Measurements from ENCODE around the gene IL17RB. TPM values are rescaled to one million over a fixed set of nuclear protein-coding genes. Genes with fewer than 3 reads are reported as not detected.

The IL17RB gene
- total RNA-seq, 1 donor from 2014 or later: 0.16 TPM

DNA sequence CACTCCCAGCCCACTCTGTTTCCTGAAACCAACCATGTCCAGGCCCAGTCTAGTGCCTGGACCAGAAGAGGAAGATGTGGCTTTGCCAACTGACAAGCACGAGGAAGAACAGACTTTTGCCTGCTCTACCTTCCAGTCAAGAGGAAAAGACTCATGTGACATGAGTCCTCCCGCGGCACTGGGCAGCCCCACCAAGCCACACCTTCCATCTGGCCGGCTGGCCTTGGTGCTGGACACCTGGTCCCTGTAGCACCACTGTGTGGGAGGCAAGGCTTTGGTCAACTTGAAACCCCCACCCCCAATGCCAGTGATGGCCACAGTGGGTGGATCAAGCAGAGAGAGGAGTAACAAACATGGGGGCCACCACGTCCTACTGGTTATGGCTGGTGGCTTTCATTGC lies 12.7 kb upstream of the IL17RB start:
- H3K4me2 ChIP-seq (ENCODE audit: low read length): no peak overlapping the region
- no peak overlapping the region for H3K27ac ChIP-seq (ENCODE audit: low read depth, low read length)
- H3K9ac ChIP-seq (ENCODE audit: low read length): no peak overlapping the region
- no peak overlapping the region for H3K4me3 ChIP-seq (ENCODE audit: insufficient read depth, low read depth, low read length)
- FAIRE-seq (no peak), DNase-seq (ENCODE audit: low read depth) (no peak)
- no peaks in the 10 kb centered on the region for H4K20me1 ChIP-seq (ENCODE audit: insufficient read depth, low read length)
- no peak for TF ChIP-seq EZH2 (IDR thresholded peaks at IDR 0.05; ENCODE audit: insufficient read depth, low read length)
- TF ChIP-seq, protein P1, sequence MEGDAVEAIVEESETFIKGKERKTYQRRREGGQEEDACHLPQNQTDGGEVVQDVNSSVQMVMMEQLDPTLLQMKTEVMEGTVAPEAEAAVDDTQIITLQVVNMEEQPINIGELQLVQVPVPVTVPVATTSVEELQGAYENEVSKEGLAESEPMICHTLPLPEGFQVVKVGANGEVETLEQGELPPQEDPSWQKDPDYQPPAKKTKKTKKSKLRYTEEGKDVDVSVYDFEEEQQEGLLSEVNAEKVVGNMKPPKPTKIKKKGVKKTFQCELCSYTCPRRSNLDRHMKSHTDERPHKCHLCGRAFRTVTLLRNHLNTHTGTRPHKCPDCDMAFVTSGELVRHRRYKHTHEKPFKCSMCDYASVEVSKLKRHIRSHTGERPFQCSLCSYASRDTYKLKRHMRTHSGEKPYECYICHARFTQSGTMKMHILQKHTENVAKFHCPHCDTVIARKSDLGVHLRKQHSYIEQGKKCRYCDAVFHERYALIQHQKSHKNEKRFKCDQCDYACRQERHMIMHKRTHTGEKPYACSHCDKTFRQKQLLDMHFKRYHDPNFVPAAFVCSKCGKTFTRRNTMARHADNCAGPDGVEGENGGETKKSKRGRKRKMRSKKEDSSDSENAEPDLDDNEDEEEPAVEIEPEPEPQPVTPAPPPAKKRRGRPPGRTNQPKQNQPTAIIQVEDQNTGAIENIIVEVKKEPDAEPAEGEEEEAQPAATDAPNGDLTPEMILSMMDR (IDR thresholded peaks at IDR 0.05; ENCODE audit: insufficient read depth, low read depth, low read length): no peak
- no peak overlapping the region for H2AFZ ChIP-seq (ENCODE audit: low read depth, low read length)
- no peak overlapping the region for H3K4me3 Mint-ChIP-seq (ENCODE audit: unreplicated experiment)
- H3K27ac Mint-ChIP-seq (ENCODE audit: unreplicated experiment): no peak overlapping the region
- H3K9me3 ChIP-seq (ENCODE audit: insufficient read depth, low read depth, low read length): no peaks in the 10 kb centered on the region
- no peaks in the 10 kb centered on the region for H3K36me3 Mint-ChIP-seq (ENCODE audit: low read depth, unreplicated experiment)
- no peaks in the 10 kb centered on the region for H3K79me2 ChIP-seq (ENCODE audit: insufficient read depth, low read length)
- no peaks in the 10 kb centered on the region for H3K9me3 Mint-ChIP-seq (ENCODE audit: unreplicated experiment)
- no peaks in the 10 kb centered on the region for H3K27me3 Mint-ChIP-seq (ENCODE audit: low read depth, unreplicated experiment)
- no peaks in the 10 kb centered on the region for H3K4me1 ChIP-seq (ENCODE audit: insufficient read depth, low read length)
- no peaks in the 10 kb centered on the region for H3K4me1 Mint-ChIP-seq (ENCODE audit: low read depth, unreplicated experiment)
- no peaks in the 10 kb centered on the region for H3K36me3 ChIP-seq (ENCODE audit: insufficient read depth, low read length)
- no peaks in the 10 kb centered on the region for H3K27me3 ChIP-seq (ENCODE audit: insufficient read depth, low read length)

DNA sequence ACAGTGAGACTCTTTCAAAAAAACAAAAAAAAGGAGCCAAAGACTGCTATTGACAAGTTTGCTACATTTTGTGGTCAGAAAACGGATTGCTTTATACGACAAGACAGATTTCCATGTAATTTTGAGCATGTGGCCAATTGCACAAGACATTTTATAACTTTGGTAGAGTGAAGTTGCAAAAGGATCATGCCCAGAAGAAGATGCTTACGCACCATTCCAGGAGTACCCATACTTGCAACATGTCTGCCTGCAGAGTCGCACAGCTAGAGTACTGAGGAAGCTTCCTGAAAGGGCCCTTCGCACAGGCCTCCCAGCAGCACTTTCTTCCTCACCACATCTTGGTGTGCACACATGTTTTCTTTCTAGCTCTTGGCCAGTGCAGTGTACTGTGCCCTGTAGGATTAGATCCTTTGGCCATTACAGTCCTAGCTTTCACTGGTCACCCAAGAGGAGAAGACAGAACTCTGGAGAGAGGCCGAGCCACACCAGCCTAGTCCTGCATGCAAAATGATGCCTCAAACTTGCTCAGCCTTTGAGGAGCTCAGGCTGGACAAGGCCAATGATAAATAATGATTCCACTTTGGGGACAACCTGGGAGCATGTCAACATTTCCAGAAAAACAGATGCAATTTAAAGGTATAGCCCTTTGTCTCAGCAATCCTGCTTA lies 11.8 kb upstream of the IL17RB start:
- Mint-ChIP-seq H3K4me3 (ENCODE audit: unreplicated experiment) (no peak overlapping the region), H3K9me3 (ENCODE audit: unreplicated experiment) (no peaks in the 10 kb centered on the region), H3K4me1 (ENCODE audit: low read depth, unreplicated experiment) (no peaks in the 10 kb centered on the region), H3K27me3 (ENCODE audit: low read depth, unreplicated experiment) (peaks cover 5% of the 10 kb centered on the region), H3K27ac (ENCODE audit: unreplicated experiment) (no peak overlapping the region), H3K36me3 (ENCODE audit: low read depth, unreplicated experiment) (no peaks in the 10 kb centered on the region)
- no peak overlapping the region for H3K9ac ChIP-seq (ENCODE audit: low read length)
- FAIRE-seq: no peak
- no peaks in the 10 kb centered on the region for H3K79me2 ChIP-seq (ENCODE audit: insufficient read depth, low read length)
- TF ChIP-seq, protein P1 (IDR thresholded peaks at IDR 0.05; ENCODE audit: insufficient read depth, low read depth, low read length): no peak
- no peak for TF ChIP-seq EZH2 (IDR thresholded peaks at IDR 0.05; ENCODE audit: insufficient read depth, low read length)
- H4K20me1 ChIP-seq (ENCODE audit: insufficient read depth, low read length): no peaks in the 10 kb centered on the region
- no peak overlapping the region for H3K27ac ChIP-seq (ENCODE audit: low read depth, low read length)
- no peak overlapping the region for H3K4me2 ChIP-seq (ENCODE audit: low read length)
- H3K4me1 ChIP-seq (ENCODE audit: insufficient read depth, low read length): no peaks in the 10 kb centered on the region
- no peak for DNase-seq (ENCODE audit: low read depth)
- no peaks in the 10 kb centered on the region for H3K36me3 ChIP-seq (ENCODE audit: insufficient read depth, low read length)
- no peaks in the 10 kb centered on the region for H3K9me3 ChIP-seq (ENCODE audit: insufficient read depth, low read depth, low read length)
- no peak overlapping the region for H3K4me3 ChIP-seq (ENCODE audit: insufficient read depth, low read depth, low read length)
- no peak overlapping the region for H2AFZ ChIP-seq (ENCODE audit: low read depth, low read length)
- H3K27me3 ChIP-seq (ENCODE audit: insufficient read depth, low read length): no peaks in the 10 kb centered on the region

DNA sequence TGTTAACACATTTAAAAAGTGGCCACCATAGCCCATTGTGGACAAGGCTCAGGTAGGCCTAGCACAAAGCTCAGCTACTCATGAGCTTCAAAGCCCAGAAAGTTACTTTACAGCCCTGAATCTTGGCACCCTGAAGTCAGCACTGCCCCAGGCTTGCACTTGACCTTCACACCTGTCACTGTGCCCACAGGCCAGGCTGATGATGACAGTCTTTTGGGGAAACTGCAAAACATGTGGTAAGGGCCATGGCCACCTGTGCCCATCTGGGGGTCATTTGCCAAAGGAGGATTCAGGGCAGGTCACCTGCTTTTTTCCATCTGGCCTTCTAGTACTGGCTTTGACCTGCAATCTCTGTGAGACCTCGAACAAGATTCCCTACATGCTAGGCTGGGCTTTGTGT lies 11.1 kb upstream of the IL17RB start:
- Histone ChIP-seq H3K4me2 (ENCODE audit: low read length) (no peak overlapping the region), H3K9ac (ENCODE audit: low read length) (no peak overlapping the region), H3K4me1 (ENCODE audit: insufficient read depth, low read length) (no peaks in the 10 kb centered on the region), H3K4me3 (ENCODE audit: insufficient read depth, low read depth, low read length) (no peak overlapping the region), H3K27ac (ENCODE audit: low read depth, low read length) (no peak overlapping the region), H3K36me3 (ENCODE audit: insufficient read depth, low read length) (no peaks in the 10 kb centered on the region), H3K9me3 (ENCODE audit: insufficient read depth, low read depth, low read length) (no peaks in the 10 kb centered on the region), H4K20me1 (ENCODE audit: insufficient read depth, low read length) (no peaks in the 10 kb centered on the region), H2AFZ (ENCODE audit: low read depth, low read length) (no peak overlapping the region), H3K79me2 (ENCODE audit: insufficient read depth, low read length) (no peaks in the 10 kb centered on the region), H3K27me3 (ENCODE audit: insufficient read depth, low read length) (no peaks in the 10 kb centered on the region)
- Mint-ChIP-seq H3K9me3 (ENCODE audit: unreplicated experiment) (no peaks in the 10 kb centered on the region), H3K4me1 (ENCODE audit: low read depth, unreplicated experiment) (no peaks in the 10 kb centered on the region), H3K27me3 (ENCODE audit: low read depth, unreplicated experiment) (peaks cover 5% of the 10 kb centered on the region), H3K36me3 (ENCODE audit: low read depth, unreplicated experiment) (no peaks in the 10 kb centered on the region), H3K4me3 (ENCODE audit: unreplicated experiment) (no peak overlapping the region), H3K27ac (ENCODE audit: unreplicated experiment) (no peak overlapping the region)
- no peak for FAIRE-seq
- DNase-seq (ENCODE audit: low read depth): no peak
- TF ChIP-seq, protein P1 (IDR thresholded peaks at IDR 0.05; ENCODE audit: insufficient read depth, low read depth, low read length): no peak
- no peak for TF ChIP-seq EZH2 (IDR thresholded peaks at IDR 0.05; ENCODE audit: insufficient read depth, low read length)

Measured in astrocyte (in vitro differentiated cells and primary cell).